H1 (cell line): ENCODE results near the gene TMEM183A.

Source experiments
- CEBPB ChIP-seq: IDR thresholded peaks from 2 replicates; pipeline ENCODE4 v1.6.1; 2012; ENCODE audit warnings: low read depth, low read length
- CTCF ChIP-seq, 3 experiments: IDR thresholded peaks; 1 replicate in 2 of 3; 2 replicates in 1 of 3; pipeline versions ENCODE4 v1.5.1 to v1.6.1; 2011; ENCODE audit warnings: low read length in 3 of 3, mild to moderate bottlenecking in 3 of 3, inconsistent platforms in 2 of 3, low read depth in 1 of 3, moderate library complexity in 1 of 3; ENCODE audit not compliant: insufficient read depth in 1 of 3; ENCODE audit errors: control extremely low read depth in 1 of 3
- EZH2 ChIP-seq: fragments of 200-600 bp; sonication (generic); IDR thresholded peaks from 2 replicates; pipeline ENCODE4 v1.7.1; 2012; ENCODE audit warnings: low read depth, mild to moderate bottlenecking, moderate library complexity, low read length, inconsistent platforms; ENCODE audit not compliant: severe bottlenecking
- JUND ChIP-seq: IDR thresholded peaks from 2 replicates; pipeline ENCODE4 v1.6.1; 2011; ENCODE audit warnings: mild to moderate bottlenecking, improper control_type of control experiment, low read length
- NRF1 ChIP-seq: IDR thresholded peaks from 2 replicates; pipeline ENCODE4 v1.6.1; 2011; ENCODE audit warnings: mild to moderate bottlenecking, low read depth, low read length, improper control_type of control experiment
- POLR2A ChIP-seq, 2 experiments: IDR thresholded peaks; 1 replicate in 1 of 2; 2 replicates in 1 of 2; pipeline ENCODE4 v1.6.1; 2011; ENCODE audit warnings: low read depth in 2 of 2, low read length in 2 of 2, mild to moderate bottlenecking in 2 of 2; ENCODE audit errors: control extremely low read depth in 1 of 2
- POLR2AphosphoS5 ChIP-seq: IDR thresholded peaks from 2 replicates; pipeline ENCODE4 v1.6.1; 2011; ENCODE audit warnings: low read depth, low read length
- POU5F1 ChIP-seq: IDR thresholded peaks from 2 replicates; pipeline ENCODE4 v1.6.1; 2011; ENCODE audit warnings: low read depth, mild to moderate bottlenecking, low read length, moderate library complexity
- RXRA ChIP-seq: IDR thresholded peaks from 2 replicates; pipeline ENCODE4 v1.6.1; 2011; ENCODE audit warnings: low read depth, mild to moderate bottlenecking, low read length, moderate library complexity; ENCODE audit not compliant: insufficient read depth
- SIN3A ChIP-seq, 2 experiments: IDR thresholded peaks in 1 of 2; conservative IDR thresholded peaks in 1 of 2; 2 replicates each; pipeline ENCODE4 v1.6.1; 2011 to 2012; ENCODE audit warnings: low read length in 2 of 2, improper control_type of control experiment in 1 of 2, low read depth in 1 of 2, mild to moderate bottlenecking in 1 of 2
- SP1 ChIP-seq: IDR thresholded peaks from 2 replicates; pipeline ENCODE4 v1.6.1; 2011; ENCODE audit warnings: low read depth, low read length
- SP2 ChIP-seq: IDR thresholded peaks from 2 replicates; pipeline ENCODE4 v1.6.1; 2012; ENCODE audit warnings: mild to moderate bottlenecking, low read length, inconsistent platforms
- TAF7 ChIP-seq: optimal IDR thresholded peaks from 2 replicates; pipeline ENCODE3; 2011; ENCODE audit warnings: low read depth, mild to moderate bottlenecking, inconsistent platforms, low read length, moderate library complexity, borderline replicate concordance
- ZNF274 ChIP-seq: IDR thresholded peaks from 2 replicates; pipeline ENCODE4 v1.7.0; 2012; ENCODE audit warnings: low read length, borderline replicate concordance; ENCODE audit errors: extremely low read depth

- TF ChIP-seq SIN3A (conservative IDR thresholded peaks at IDR 0.05 in 1 of 2, IDR thresholded peaks at IDR 0.05 in 1 of 2; ENCODE audit: low read depth in 1 of 2, low read length in 2 of 2) (no peak), POLR2AphosphoS5 (no peak), ZNF274 (no peak), EZH2 (no peak), NRF1 (no peak), POU5F1 (no peak), CTCF (IDR thresholded peaks at IDR 0.05; ENCODE audit: control extremely low read depth in 1 of 3, insufficient read depth in 1 of 3, low read depth in 1 of 3, low read length in 3 of 3) (no peak), SP1 (no peak), JUND (no peak), POLR2A (IDR thresholded peaks at IDR 0.05; ENCODE audit: control extremely low read depth in 1 of 2, low read depth in 2 of 2, low read length in 2 of 2) (no peak), CEBPB (no peak), TAF7 (no peak), SP2 (no peak), RXRA (no peak)
Observed at GRCh38 chr1:203059485-203059884, 52.3 kb downstream of the TMEM183A start.
